SK-N-SH (cell line): ENCODE results near the gene USP10.

Experiments used
- EP300 ChIP-seq, 2 experiments: IDR thresholded peaks; 2 replicates each; pipeline versions ENCODE4 v1.4.0 to v1.6.1; 2012; ENCODE audit warnings: borderline replicate concordance in 1 of 2, low read depth in 1 of 2, low read length in 1 of 2
- JUND ChIP-seq: IDR thresholded peaks from 2 replicates; pipeline ENCODE4 v1.4.0; 2012
- MEF2A ChIP-seq: IDR thresholded peaks from 2 replicates; pipeline ENCODE4 v1.4.0; 2012; ENCODE audit warnings: low read depth, borderline replicate concordance
- USF2 ChIP-seq: fragments of 150-350 bp; IDR thresholded peaks from 2 replicates; pipeline ENCODE4 v1.6.1; 2017; ENCODE audit warnings: antibody characterized with exemption, low read length, low read depth, borderline replicate concordance
- YY1 ChIP-seq: IDR thresholded peaks from 2 replicates; pipeline ENCODE4 v1.4.0; 2012; ENCODE audit warnings: low read depth, mild to moderate bottlenecking
- TF ChIP-seq, protein P1 (sequence below): fragments of 200-600 bp; sonication (generic); IDR thresholded peaks from 2 replicates; pipeline ENCODE4 v1.6.1; 2017; ENCODE audit warnings: antibody characterized with exemption, mild to moderate bottlenecking, moderate library complexity

- TF ChIP-seq EP300 (IDR thresholded peaks at IDR 0.05; ENCODE audit: borderline replicate concordance in 1 of 2, low read depth in 1 of 2, low read length in 1 of 2) (no peak), JUND (no peak), USF2 (no peak), MEF2A (no peak), YY1 (no peak)
- TF ChIP-seq, protein P1, sequence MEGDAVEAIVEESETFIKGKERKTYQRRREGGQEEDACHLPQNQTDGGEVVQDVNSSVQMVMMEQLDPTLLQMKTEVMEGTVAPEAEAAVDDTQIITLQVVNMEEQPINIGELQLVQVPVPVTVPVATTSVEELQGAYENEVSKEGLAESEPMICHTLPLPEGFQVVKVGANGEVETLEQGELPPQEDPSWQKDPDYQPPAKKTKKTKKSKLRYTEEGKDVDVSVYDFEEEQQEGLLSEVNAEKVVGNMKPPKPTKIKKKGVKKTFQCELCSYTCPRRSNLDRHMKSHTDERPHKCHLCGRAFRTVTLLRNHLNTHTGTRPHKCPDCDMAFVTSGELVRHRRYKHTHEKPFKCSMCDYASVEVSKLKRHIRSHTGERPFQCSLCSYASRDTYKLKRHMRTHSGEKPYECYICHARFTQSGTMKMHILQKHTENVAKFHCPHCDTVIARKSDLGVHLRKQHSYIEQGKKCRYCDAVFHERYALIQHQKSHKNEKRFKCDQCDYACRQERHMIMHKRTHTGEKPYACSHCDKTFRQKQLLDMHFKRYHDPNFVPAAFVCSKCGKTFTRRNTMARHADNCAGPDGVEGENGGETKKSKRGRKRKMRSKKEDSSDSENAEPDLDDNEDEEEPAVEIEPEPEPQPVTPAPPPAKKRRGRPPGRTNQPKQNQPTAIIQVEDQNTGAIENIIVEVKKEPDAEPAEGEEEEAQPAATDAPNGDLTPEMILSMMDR = no peak
Measured at GRCh38 chr16:84822990-84823389, 123.2 kb downstream of the USP10 start.
